Body of pancreas (tissue), 4 donors: Measurements from ENCODE around the gene MAP3K4. TPM values are rescaled to one million over a fixed set of nuclear protein-coding genes. Genes with fewer than 3 reads are reported as not detected.

Source experiments
- ATAC-seq: fragments of 150-250 bp; one replicate; pipeline ENCODE4 v1.9.1; 2016
- DNase-seq, 4 donors: peaks; one replicate each; pipeline ENCODE4 v3.0.0-alpha.2; 2019
- H3K27ac ChIP-seq, 4 donors: fragments of 200-600 bp; sonication (generic); 1 replicate in 3 of 4; 2 replicates in 1 of 4; pipeline versions ENCODE4 v1.5.1 to v1.6.1; 2016 to 2019; ENCODE audit warnings: mild to moderate bottlenecking in 1 of 4, mixed read lengths in 1 of 4, moderate library complexity in 1 of 4
- H3K27me3 ChIP-seq, 2 donors: fragments of 200-600 bp; sonication (generic); one replicate each; pipeline ENCODE4 v1.6.0; 2016; ENCODE audit warnings: mild to moderate bottlenecking in 1 of 2
- H3K36me3 ChIP-seq, 2 donors: fragments of 200-600 bp; sonication (generic); replicated peaks in 1 of 2; 2 replicates each; pipeline ENCODE4 v1.5.1; 2016; ENCODE audit warnings: low read depth in 2 of 2; ENCODE audit not compliant: insufficient read depth in 1 of 2
- H3K4me1 ChIP-seq: fragments of 200-600 bp; sonication (generic); one replicate; pipeline ENCODE4 v1.6.0; 2016
- H3K4me3 ChIP-seq, 2 donors: fragments of 200-600 bp; sonication (generic); 1 replicate in 1 of 2; 2 replicates in 1 of 2; pipeline ENCODE4 v1.5.1; 2016 to 2019
- H3K9me3 ChIP-seq, 3 donors: fragments of 200-600 bp; sonication (generic); 1 replicate in 2 of 3; 2 replicates in 1 of 3; pipeline ENCODE4 v1.5.1; 2016
- POLR2A ChIP-seq, 3 donors: fragments of 450-650 bp; IDR thresholded peaks; one replicate each; pipeline ENCODE4 v1.6.1; 2016; ENCODE audit warnings: antibody characterized with exemption in 3 of 3, mild to moderate bottlenecking in 2 of 3
- WGBS, 2 donors: methylation state at CpG; one replicate each; pipeline ENCODE4 v1.1.5; 2017; 5-methylcytosine and 5-hydroxymethylcytosine counted together
- intact Hi-C: fragments of 100-400 bp; cut with DNase I; formaldehyde crosslinking; loops from one replicate; pipeline ENCODE4 v1.15.1; 2023
- total RNA-seq, 2 donors: library from RNA; depleted of rRNA; stranded (reverse); fragments of >200 nt; gene quantifications; one replicate each; pipeline ENCODE4 v1.1.0, GENCODE V29; 2016
- TF ChIP-seq, protein P1 (sequence below), 7 experiments: fragments of 450-650 bp in 4 of 7; fragments of 200-600 bp in 3 of 7; sonication (generic) in 3 of 7; IDR thresholded peaks; one replicate each; pipeline ENCODE4 v1.5.1; 2016 to 2019; ENCODE audit warnings: antibody characterized with exemption in 7 of 7

MAP3K4 gene
- total RNA-seq, 2 donors from 2014 or later = 20.1 to 31.4 TPM

GRCh38 chr6:161076181-161076677, 84.7 kb downstream of the MAP3K4 start:
- intact Hi-C loops = no loop called here
- 83 to 88% methylated on average over 8 of the region's 8 CpGs for WGBS, 2 donors
- peak in 1 of 4 donors; percentile 6 for DNase-seq
- Histone ChIP-seq H3K9me3 (no peaks in the 10 kb centered on the region), H3K27ac (no peak overlapping the region), H3K36me3 (peaks cover 0 to 7% of the 10 kb centered on the region in 2 donors), H3K4me1 (no peaks in the 10 kb centered on the region), H3K27me3 (no peaks in the 10 kb centered on the region), H3K4me3 (no peak overlapping the region)
- no peak for ATAC-seq
- TF ChIP-seq, protein P1, sequence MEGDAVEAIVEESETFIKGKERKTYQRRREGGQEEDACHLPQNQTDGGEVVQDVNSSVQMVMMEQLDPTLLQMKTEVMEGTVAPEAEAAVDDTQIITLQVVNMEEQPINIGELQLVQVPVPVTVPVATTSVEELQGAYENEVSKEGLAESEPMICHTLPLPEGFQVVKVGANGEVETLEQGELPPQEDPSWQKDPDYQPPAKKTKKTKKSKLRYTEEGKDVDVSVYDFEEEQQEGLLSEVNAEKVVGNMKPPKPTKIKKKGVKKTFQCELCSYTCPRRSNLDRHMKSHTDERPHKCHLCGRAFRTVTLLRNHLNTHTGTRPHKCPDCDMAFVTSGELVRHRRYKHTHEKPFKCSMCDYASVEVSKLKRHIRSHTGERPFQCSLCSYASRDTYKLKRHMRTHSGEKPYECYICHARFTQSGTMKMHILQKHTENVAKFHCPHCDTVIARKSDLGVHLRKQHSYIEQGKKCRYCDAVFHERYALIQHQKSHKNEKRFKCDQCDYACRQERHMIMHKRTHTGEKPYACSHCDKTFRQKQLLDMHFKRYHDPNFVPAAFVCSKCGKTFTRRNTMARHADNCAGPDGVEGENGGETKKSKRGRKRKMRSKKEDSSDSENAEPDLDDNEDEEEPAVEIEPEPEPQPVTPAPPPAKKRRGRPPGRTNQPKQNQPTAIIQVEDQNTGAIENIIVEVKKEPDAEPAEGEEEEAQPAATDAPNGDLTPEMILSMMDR (IDR thresholded peaks at IDR 0.05) = no peak
- no peak for TF ChIP-seq POLR2A (IDR thresholded peaks at IDR 0.05)

DNA sequence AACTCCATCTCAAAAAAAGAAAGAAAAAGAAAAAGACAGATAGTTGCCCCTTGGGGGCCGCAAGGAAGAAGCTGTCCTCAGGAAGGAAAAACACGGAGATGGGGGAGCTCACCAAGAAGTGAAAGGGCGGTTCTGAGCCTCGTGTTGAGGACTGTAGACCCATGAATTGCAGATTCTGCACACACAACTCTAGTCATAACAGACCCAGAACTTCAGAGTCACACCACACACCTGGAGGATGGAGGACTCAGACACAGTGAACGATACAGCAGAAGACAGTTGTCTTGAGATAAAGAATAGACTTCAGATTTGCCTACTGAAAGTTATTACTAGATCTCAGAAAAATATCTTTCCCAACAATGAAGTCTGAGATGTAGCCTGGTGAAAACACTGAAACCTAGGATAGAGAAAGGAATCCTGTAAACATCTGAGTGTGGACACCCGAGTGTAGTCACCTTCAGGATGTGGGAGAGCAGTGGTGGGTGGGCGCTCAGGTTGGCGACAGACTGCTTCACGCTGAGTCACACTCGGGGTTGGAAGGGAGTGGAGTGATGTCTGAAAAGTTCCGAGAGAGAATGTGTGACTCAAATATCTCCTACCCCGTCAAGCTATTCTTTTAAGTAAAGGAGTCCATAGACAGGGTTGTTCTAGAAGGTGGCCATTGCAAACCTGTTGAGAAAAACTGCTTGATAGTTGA, 88.1 kb downstream of the MAP3K4 start:
- 88 to 92% methylated on average over 12 of the region's 12 CpGs for WGBS, 2 donors

DNA sequence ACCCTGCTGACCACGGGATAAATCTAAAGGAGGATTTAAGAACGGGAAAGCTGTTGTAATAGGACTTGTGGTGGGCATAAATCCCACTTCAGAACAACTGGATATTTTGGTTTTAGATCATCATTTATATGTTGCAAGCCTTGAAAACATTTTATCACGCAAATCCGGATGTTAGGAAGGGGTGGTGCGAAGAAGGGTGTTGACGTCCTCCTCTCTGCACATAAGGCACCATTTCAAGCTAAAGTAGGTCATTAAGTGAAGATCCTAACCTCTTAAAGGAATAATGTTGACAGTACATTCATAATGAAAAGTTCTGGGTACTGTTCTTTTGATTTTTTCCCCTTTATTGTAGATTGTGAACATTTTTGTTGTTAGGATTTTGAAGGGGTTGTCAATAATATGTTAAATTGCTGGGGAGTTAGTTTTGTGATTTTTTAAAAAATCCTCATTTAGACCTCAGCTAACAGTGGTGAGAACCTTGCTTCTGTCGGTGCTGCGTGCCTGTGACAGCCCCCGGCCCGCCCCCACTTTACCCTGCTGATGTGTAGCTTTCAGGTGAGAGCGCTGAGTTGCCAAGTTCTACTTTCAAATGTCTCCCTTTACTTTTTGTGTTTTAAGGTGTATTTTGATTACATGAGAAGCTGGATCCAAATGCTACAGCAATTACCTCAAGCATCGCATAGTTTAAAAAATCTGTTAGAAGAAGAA, 88.8 kb downstream of the MAP3K4 start:
- Histone ChIP-seq H3K9me3 (no peaks in the 10 kb centered on the region), H3K4me1 (no peaks in the 10 kb centered on the region), H3K27me3 (no peaks in the 10 kb centered on the region), H3K36me3 (peaks cover 0 to 6% of the 10 kb centered on the region in 2 donors), H3K27ac (no peak overlapping the region), H3K4me3 (no peak overlapping the region)
- TF ChIP-seq, protein P1 (IDR thresholded peaks at IDR 0.05) = no peak
- no peak for TF ChIP-seq POLR2A (IDR thresholded peaks at IDR 0.05)
- intact Hi-C loops = no loop called here
- WGBS, 2 donors = 86 to 91% methylated on average over 12 of the region's 12 CpGs
- DNase-seq (no peak), ATAC-seq (no peak)

More for the DNA sequence above, 88.1 kb downstream of the MAP3K4 start:
- intact Hi-C loops = no loop called here
- peaks cover 0 to 9% of the 10 kb centered on the region in 2 donors for H3K36me3 ChIP-seq
- H3K4me1 ChIP-seq = no peaks in the 10 kb centered on the region
- DNase-seq (no peak), ATAC-seq (no peak)
- H3K27ac ChIP-seq = no peak overlapping the region
- no peaks in the 10 kb centered on the region for H3K9me3 ChIP-seq
- no peaks in the 10 kb centered on the region for H3K27me3 ChIP-seq
- H3K4me3 ChIP-seq = no peak overlapping the region
- TF ChIP-seq POLR2A (IDR thresholded peaks at IDR 0.05) = no peak
- TF ChIP-seq, protein P1 (IDR thresholded peaks at IDR 0.05) = no peak

- peaks cover 0 to 9% of the 10 kb centered on the region in 2 donors for H3K36me3 ChIP-seq
- TF ChIP-seq POLR2A (IDR thresholded peaks at IDR 0.05) = no peak
- TF ChIP-seq, protein P1 (IDR thresholded peaks at IDR 0.05) = no peak
- no peaks in the 10 kb centered on the region for H3K4me1 ChIP-seq
- H3K4me3 ChIP-seq = no peak overlapping the region
- DNase-seq (no peak), ATAC-seq (no peak)
- no peaks in the 10 kb centered on the region for H3K27me3 ChIP-seq
- intact Hi-C loops = no loop called here
- no peaks in the 10 kb centered on the region for H3K9me3 ChIP-seq
- 88 to 91% methylated on average over 2 of the region's 2 CpGs for WGBS, 2 donors
- no peak overlapping the region for H3K27ac ChIP-seq
Measured at GRCh38 chr6:161082215-161082614, 90.6 kb downstream of the MAP3K4 start.
